ENCODE data around the gene HOGA1.

HOGA1 gene

GRCh38 chr10:97563337-97563736 is 20.9 kb upstream of the HOGA1 start:
- no peak for TF ChIP-seq CTCF (IDR thresholded peaks at IDR 0.05; ENCODE audit: insufficient read depth, low read depth, low read length, missing control alignments)
- no peak for DNase-seq (ENCODE audit: low read depth)
- no peak overlapping the region for H3K4me3 ChIP-seq (ENCODE audit: low read length)

- no peak overlapping the region for H3K4me3 ChIP-seq (ENCODE audit: low read length)
- no peak for DNase-seq (ENCODE audit: low read depth)
- no peak for TF ChIP-seq CTCF (IDR thresholded peaks at IDR 0.05; ENCODE audit: insufficient read depth, low read depth, low read length, missing control alignments)
These were observed 19.4 kb upstream of the HOGA1 start for GRCh38 chr10:97564776-97565175.

GRCh38 chr10:97566336-97566996 is 17.7 kb upstream of the HOGA1 start:
- DNase-seq (ENCODE audit: low read depth): peak; percentile 22
- no peak for TF ChIP-seq CTCF (IDR thresholded peaks at IDR 0.05; ENCODE audit: insufficient read depth, low read depth, low read length, missing control alignments)
- no peak overlapping the region for H3K4me3 ChIP-seq (ENCODE audit: low read length)

GRCh38 chr10:97567891-97568290 is 16.3 kb upstream of the HOGA1 start:
- DNase-seq (ENCODE audit: low read depth): no peak
- no peak overlapping the region for H3K4me3 ChIP-seq (ENCODE audit: low read length)
- no peak for TF ChIP-seq CTCF (IDR thresholded peaks at IDR 0.05; ENCODE audit: insufficient read depth, low read depth, low read length, missing control alignments)

- no peak for TF ChIP-seq CTCF (IDR thresholded peaks at IDR 0.05; ENCODE audit: insufficient read depth, low read depth, low read length, missing control alignments)
These were observed 13.9 kb upstream of the HOGA1 start for GRCh38 chr10:97570146-97570788.

GRCh38 chr10:97570789-97571471 is 13.3 kb upstream of the HOGA1 start:
- no peak for TF ChIP-seq CTCF (IDR thresholded peaks at IDR 0.05; ENCODE audit: insufficient read depth, low read depth, low read length, missing control alignments)
- H3K4me3 ChIP-seq (ENCODE audit: low read length): no peak overlapping the region
- DNase-seq (ENCODE audit: low read depth): no peak

More at GRCh38 chr10:97570146-97570788, 13.9 kb upstream of the HOGA1 start:
- no peak for DNase-seq (ENCODE audit: low read depth)
- H3K4me3 ChIP-seq (ENCODE audit: low read length): no peak overlapping the region
